Suprapubic skin (tissue), 4 donors: ENCODE data around the gene IGF2R. TPM values are rescaled to one million over a fixed set of nuclear protein-coding genes. Genes with fewer than 3 reads are reported as not detected.
A peak's percentile ranks its signal among the peaks of the same experiment; 100 is the strongest.

ENCODE experiments used
- DNase-seq, 2 donors: peaks; one replicate each; pipeline ENCODE4 v3.0.0-alpha.2; 2019; ENCODE audit warnings: low spot score in 2 of 2
- H3K27ac ChIP-seq: fragments of 200-600 bp; sonication (generic); one replicate; pipeline ENCODE4 v1.5.1; 2019
- H3K27me3 ChIP-seq: fragments of 200-600 bp; sonication (generic); one replicate; pipeline ENCODE4 v1.5.1; 2019
- H3K36me3 ChIP-seq: fragments of 200-600 bp; sonication (generic); one replicate; pipeline ENCODE4 v1.5.1; 2019
- H3K4me1 ChIP-seq: fragments of 200-600 bp; sonication (generic); one replicate; pipeline ENCODE4 v1.5.1; 2019
- H3K4me3 ChIP-seq: fragments of 200-600 bp; sonication (generic); one replicate; pipeline ENCODE4 v1.5.1; 2019; ENCODE audit warnings: mild to moderate bottlenecking
- H3K9me3 ChIP-seq: fragments of 200-600 bp; sonication (generic); one replicate; pipeline ENCODE4 v1.5.1; 2019
- CTCF ChIP-seq, 2 donors: fragments of 200-600 bp in 1 of 2; fragments of 450-650 bp in 1 of 2; sonication (generic) in 1 of 2; IDR thresholded peaks; one replicate each; pipeline ENCODE4 v1.5.1; 2016 to 2019; ENCODE audit warnings: antibody characterized with exemption in 2 of 2, mild to moderate bottlenecking in 1 of 2, moderate library complexity in 1 of 2
- EP300 ChIP-seq: sonication (generic); formaldehyde crosslinking; IDR thresholded peaks from one replicate; pipeline ENCODE4 v1.6.1; 2017; ENCODE audit warnings: antibody characterized with exemption
- POLR2A ChIP-seq, 2 donors: fragments of 450-650 bp; IDR thresholded peaks; one replicate each; pipeline ENCODE4 v1.6.1; 2017; ENCODE audit warnings: antibody characterized with exemption in 2 of 2, mild to moderate bottlenecking in 2 of 2, moderate library complexity in 2 of 2
- POLR2AphosphoS5 ChIP-seq, 3 donors: sonication (generic); formaldehyde crosslinking; IDR thresholded peaks; one replicate each; pipeline ENCODE4 v1.6.1; 2017; ENCODE audit warnings: antibody characterized with exemption in 3 of 3
- WGBS: methylation state at CpG from one replicate; pipeline ENCODE4 v1.1.5; 2018; 5-methylcytosine and 5-hydroxymethylcytosine counted together
- total RNA-seq, 4 donors: library from RNA; depleted of rRNA; stranded (reverse); fragments of >200 nt; gene quantifications; one replicate each; pipeline ENCODE4 v1.1.0, GENCODE V29; 2016

The IGF2R gene
- total RNA-seq, 4 donors from 2014 or later = 58.2 to 137 (median 90.6) TPM

DNA sequence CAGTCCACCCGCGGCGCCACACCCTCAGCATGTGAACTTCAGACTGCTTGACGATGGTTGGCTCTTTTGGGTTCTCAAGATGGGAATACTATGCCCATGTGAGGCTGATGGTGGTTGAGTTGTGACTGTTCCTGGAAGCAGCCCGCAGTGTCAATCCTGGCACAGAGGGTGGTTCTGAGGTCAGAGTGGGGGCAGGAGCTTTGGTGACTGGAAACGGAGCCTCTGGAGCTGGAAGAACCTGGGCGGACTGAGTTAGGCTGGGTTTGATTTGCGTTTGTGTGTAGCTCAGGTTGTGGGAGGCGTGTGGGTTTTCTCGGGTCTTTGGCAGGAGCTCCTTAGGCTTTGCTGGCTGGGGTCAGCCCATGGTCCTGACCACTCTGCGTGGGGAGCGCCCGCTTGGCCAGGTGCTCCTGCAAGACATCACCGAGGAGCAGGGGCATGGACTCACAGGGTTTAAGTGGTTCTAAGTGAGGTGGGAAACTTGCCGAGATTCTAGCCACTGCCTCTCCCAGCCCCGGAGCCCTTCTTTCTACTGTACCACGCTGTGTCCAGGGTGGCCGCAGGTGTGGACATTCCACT lies 115.4 kb downstream of the IGF2R start:
- Histone ChIP-seq H3K27ac (no peak overlapping the region), H3K9me3 (no peaks in the 10 kb centered on the region), H3K36me3 (peaks cover 98% of the 10 kb centered on the region), H3K27me3 (no peaks in the 10 kb centered on the region), H3K4me1 (peaks cover 7% of the 10 kb centered on the region), H3K4me3 (no peak overlapping the region)
- DNase-seq = no peak
- TF ChIP-seq POLR2AphosphoS5 (IDR thresholded peaks at IDR 0.05) (no peak), CTCF (IDR thresholded peaks at IDR 0.05) (no peak), POLR2A (IDR thresholded peaks at IDR 0.05) (no peak), EP300 (no peak)
- 82% methylated on average over 8 of the region's 18 CpGs for WGBS

- Histone ChIP-seq H3K27ac (no peak overlapping the region), H3K27me3 (no peaks in the 10 kb centered on the region), H3K4me1 (peaks cover 7% of the 10 kb centered on the region), H3K9me3 (no peaks in the 10 kb centered on the region), H3K4me3 (no peak overlapping the region), H3K36me3 (peaks cover 98% of the 10 kb centered on the region)
- no peak for DNase-seq
- WGBS = 72% methylated on average over 5 of the region's 5 CpGs
- TF ChIP-seq CTCF (IDR thresholded peaks at IDR 0.05) (no peak), EP300 (no peak), POLR2A (IDR thresholded peaks at IDR 0.05) (no peak), POLR2AphosphoS5 (IDR thresholded peaks at IDR 0.05) (no peak)
Measured at GRCh38 chr6:160085226-160085625, 116.3 kb downstream of the IGF2R start.

DNA sequence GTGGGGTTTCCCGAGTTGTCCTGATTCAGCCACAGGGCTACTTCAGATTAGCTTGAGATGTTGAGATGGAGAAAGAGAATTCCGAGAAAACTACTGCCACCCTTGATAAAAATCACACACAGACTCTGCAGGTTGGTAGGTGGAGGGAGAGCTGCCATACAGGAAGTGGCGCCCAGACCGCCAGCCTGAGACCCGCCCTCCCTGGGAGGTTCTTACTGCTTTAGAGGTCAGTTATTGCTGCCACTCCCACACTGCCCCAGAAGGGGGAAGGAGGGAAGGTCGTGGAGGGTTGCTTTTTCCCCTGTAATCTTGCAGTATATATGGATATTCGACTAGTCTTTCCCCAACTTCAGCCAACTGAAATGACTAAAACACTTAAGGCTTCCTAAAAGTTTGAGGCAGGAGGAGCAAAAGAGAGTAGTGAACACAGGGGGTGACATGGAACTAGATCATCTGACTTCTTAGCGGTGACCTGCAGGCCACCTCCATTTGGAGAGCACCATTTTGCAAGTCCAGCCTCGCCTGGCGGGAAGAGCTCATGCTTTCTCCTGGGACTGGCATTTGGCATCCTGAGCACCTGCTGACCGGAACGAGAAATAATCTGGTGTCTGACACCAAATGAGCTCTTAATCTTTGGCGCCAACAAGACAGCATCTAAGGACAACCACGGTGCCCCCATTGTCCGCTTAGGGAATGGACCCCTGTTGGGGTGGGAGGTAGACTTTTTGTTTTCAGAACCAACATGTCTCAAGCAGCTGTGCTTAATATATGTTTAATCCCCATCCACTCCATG lies 117.0 kb downstream of the IGF2R start:
- Histone ChIP-seq H3K4me3 (no peak overlapping the region), H3K27ac (no peak overlapping the region), H3K36me3 (peaks cover 98% of the 10 kb centered on the region), H3K27me3 (no peaks in the 10 kb centered on the region), H3K4me1 (peaks cover 7% of the 10 kb centered on the region), H3K9me3 (no peaks in the 10 kb centered on the region)
- TF ChIP-seq POLR2A (IDR thresholded peaks at IDR 0.05) (no peak), CTCF (IDR thresholded peaks at IDR 0.05) (no peak), EP300 (no peak), POLR2AphosphoS5 (IDR thresholded peaks at IDR 0.05) (no peak)
- DNase-seq = no peak
- WGBS = 88% methylated on average over 15 of the region's 15 CpGs

DNA sequence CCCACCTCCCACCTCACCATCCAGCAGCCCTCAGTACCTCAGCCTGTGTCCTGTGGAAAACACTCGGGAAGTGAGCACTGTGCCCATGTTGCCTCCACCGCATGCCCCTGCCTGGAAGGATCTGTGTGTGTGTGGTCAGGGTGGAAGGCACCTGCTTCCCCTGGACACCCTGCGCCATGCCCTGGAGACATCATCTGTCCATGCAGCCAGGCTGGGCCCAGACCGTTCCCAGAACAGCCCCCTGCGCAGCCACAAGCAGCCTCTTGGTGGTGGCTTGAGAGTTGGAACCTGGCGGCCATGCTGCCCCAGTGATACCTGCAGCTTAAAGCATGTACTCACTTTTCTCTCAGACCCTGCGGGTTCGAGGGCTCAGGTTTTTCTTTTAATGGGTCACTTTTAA lies 117.9 kb downstream of the IGF2R start:
- Histone ChIP-seq H3K27me3 (no peaks in the 10 kb centered on the region), H3K9me3 (no peaks in the 10 kb centered on the region), H3K4me3 (no peak overlapping the region), H3K4me1 (peaks cover 7% of the 10 kb centered on the region), H3K27ac (no peak overlapping the region), H3K36me3 (peaks cover 98% of the 10 kb centered on the region)
- 93% methylated on average over 6 of the region's 8 CpGs for WGBS
- DNase-seq = no peak
- TF ChIP-seq EP300 (no peak), POLR2AphosphoS5 (IDR thresholded peaks at IDR 0.05) (no peak), CTCF (IDR thresholded peaks at IDR 0.05) (no peak), POLR2A (IDR thresholded peaks at IDR 0.05) (no peak)

GRCh38 chr6:160088069-160088783 lies 119.3 kb downstream of the IGF2R start:
- H3K27ac ChIP-seq = no peak overlapping the region
- 62% methylated on average over 13 of the region's 13 CpGs for WGBS
- peaks cover 98% of the 10 kb centered on the region for H3K36me3 ChIP-seq
- TF ChIP-seq EP300 = no peak
- peak; percentile 70 to 73 for TF ChIP-seq CTCF (IDR thresholded peaks at IDR 0.05)
- H3K4me3 ChIP-seq = no peak overlapping the region
- no peaks in the 10 kb centered on the region for H3K27me3 ChIP-seq
- peaks cover 7% of the 10 kb centered on the region for H3K4me1 ChIP-seq
- no peak for DNase-seq
- H3K9me3 ChIP-seq = no peaks in the 10 kb centered on the region
